Activated T-cell treated with anti-CD3 and anti-CD28 coated beads, Interleukin-2, amount 50 U/mL, for 24 hours (primary cell): ENCODE measurements around the gene PTDSS2.

ENCODE experiments used
- DNase-seq: peaks from one replicate; pipeline ENCODE4 v3.0.0-alpha.2; 2020
- H3K27ac Mint-ChIP-seq: 2 replicates; pipeline ENCODE4 v1.8.0; 2020; ENCODE audit warnings: mild to moderate bottlenecking, mixed read lengths
- H3K27me3 Mint-ChIP-seq: 2 replicates; pipeline ENCODE4 v1.8.0; 2020; ENCODE audit warnings: mixed read lengths
- H3K36me3 Mint-ChIP-seq: 2 replicates; pipeline ENCODE4 v1.8.0; 2020; ENCODE audit warnings: low read depth, mixed read lengths
- H3K4me1 Mint-ChIP-seq: 2 replicates; pipeline ENCODE4 v1.8.0; 2020; ENCODE audit warnings: low read depth, mixed read lengths
- H3K4me3 Mint-ChIP-seq: 2 replicates; pipeline ENCODE4 v1.8.0; 2020; ENCODE audit warnings: mild to moderate bottlenecking, moderate library complexity, mixed read lengths
- H3K9me3 Mint-ChIP-seq: 2 replicates; pipeline ENCODE4 v1.8.0; 2020; ENCODE audit warnings: mixed read lengths

PTDSS2 gene

DNA sequence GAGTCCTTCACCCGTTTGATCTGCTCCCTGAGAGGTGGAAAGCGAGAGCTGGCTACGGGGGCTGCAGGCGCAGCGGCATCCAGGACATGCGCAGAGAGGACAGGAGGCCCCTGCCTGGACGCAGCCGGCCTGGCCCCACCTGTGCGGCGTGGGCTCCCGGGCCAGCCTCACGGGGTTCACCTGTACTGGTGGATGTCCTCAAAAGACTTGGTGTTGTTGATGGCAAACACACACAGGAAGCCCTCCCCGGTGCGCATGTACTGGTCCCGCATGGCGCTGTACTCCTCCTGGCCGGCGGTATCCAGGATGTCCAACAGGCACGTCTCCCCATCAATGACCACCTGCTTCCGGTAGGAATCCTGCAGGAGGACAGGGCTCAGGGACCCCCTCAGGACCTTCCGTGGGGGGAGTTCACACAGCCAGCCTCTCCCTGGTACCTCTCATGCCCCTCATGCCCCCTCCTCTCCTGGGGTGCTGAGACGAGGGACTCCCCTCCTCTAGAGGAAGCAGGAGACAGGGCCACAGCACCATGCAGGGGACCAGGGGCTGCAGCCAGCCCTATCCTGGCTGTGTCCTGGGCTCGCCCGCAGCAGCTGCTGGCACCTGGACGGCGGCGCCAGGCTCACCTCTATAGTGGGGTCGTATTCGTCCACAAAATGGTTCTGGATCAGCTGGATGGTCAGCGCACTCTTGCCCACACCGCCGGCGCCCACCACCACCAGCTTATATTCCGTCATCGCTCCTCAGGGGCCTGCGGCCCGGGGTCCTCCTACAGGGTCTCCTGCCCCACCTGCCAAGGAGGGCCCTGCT is 83.7 kb downstream of the PTDSS2 start:
- Mint-ChIP-seq H3K27ac (no peak overlapping the region), H3K4me3 (peak overlapping the region; percentile 82), H3K36me3 (peaks cover 25% of the 10 kb centered on the region), H3K4me1 (peaks cover 22% of the 10 kb centered on the region), H3K27me3 (no peaks in the 10 kb centered on the region), H3K9me3 (no peaks in the 10 kb centered on the region)
- DNase-seq, result no peak

DNA sequence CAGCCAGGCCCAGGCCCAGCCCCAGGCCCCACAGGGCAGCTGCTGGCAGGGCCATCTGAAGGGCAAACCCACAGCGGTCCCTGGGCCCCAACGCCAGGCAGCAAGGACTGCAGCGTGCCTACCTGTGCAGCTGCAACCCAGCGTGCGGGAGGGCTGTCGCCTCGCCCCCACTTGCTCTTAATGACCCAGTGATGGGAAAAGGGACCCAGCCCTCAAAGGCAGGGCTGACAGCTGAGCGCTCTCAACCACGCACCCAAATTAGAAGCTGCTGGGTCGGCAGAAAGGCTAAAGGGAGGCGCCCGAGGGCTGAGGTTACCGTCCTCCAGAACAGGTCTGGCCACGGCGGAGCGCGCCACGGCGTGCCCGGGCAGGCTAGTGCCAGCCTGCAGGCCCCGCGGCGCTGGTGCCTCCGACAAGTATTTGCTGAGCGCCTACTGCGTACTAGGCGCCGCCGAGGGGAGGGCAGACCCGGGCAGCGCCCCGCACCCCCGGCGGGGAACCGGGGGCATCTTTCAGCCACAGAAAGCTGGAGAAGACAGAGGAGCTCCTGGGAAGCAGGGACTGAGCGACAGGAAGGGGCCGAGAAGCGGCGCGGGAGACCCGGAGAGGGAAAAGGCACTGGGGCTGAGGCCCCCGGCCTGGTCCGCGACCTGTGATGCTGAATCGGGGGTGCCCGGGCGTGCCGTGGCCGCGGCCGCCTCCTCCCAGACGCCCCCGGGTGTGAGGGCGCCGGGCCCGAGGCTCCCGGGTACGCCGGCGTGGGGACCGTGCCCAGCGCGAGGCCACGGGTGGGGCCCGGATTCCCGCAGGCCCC is 84.5 kb downstream of the PTDSS2 start:
- H3K27me3 Mint-ChIP-seq, result no peaks in the 10 kb centered on the region
- DNase-seq, result peak; percentile 65
- H3K4me1 Mint-ChIP-seq, result peaks cover 22% of the 10 kb centered on the region
- H3K4me3 Mint-ChIP-seq, result peak overlapping the region; percentile 82
- H3K36me3 Mint-ChIP-seq, result peaks cover 22% of the 10 kb centered on the region
- peak overlapping the region; percentile 68 for H3K27ac Mint-ChIP-seq
- no peaks in the 10 kb centered on the region for H3K9me3 Mint-ChIP-seq

DNA sequence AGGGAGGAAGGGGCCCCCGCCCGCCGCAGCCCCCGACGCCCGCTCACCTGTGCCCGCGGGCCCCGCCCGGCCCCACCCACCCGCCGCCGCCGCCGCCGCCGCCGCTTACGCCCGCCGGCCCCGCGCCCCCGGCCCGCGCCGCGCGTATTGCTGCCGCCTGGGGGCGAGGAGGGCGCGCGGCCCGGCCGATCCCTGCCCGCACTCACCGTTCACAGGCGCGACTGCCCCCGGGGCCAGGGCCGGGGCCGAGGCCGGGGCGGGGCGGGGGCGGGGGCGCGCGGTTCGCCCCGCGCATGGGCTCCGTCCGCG is 85.1 kb downstream of the PTDSS2 start:
- Mint-ChIP-seq H3K4me1 (peaks cover 22% of the 10 kb centered on the region), H3K27me3 (no peaks in the 10 kb centered on the region), H3K9me3 (no peaks in the 10 kb centered on the region), H3K27ac (no peak overlapping the region), H3K36me3 (peaks cover 19% of the 10 kb centered on the region), H3K4me3 (no peak overlapping the region)
- no peak for DNase-seq

DNA sequence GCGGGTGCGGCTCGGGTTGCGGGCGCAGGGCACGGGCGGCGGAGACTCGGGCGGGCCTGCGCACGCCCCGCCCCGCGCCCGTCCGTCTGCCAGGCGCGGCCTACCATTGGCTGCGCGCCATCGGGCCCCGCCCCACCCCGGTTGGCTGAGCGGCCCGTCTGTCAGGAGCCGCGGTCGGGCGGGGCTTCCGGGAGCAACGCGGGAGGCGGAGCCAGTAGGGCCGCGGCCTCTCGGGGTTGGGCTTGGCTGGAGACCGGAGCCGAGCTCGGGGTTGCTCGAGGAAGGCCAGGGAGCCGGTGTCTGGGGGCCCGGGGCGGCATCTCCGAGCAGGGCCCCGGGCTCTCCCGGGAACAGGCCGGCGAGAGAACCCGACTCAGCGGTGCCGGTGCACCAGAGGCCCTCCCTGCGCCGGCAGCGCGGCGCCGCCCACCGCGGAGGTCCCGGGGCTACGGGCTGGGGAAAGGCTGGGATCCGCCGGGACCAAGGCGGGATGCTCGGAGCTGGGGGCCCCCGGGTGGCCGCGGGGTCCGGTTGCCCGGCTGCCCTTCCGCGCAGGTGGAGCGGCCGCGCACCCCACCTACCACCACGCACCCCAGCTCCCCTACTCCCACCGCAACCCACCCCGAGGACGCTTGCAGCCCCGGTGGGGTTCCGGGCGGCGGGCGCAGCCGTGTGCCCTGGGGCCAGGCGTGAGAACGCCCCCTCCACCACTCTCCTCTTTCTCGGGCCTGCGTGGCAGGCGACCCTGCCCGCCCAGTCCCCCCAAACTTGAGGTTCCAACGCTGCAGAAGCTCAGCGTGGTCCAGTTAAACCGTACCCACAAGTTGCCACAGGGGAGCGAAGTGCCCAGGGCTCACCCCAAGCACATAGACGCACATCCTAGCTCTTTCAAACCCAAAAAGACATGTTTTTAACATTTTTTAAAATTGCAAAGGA is 85.7 kb downstream of the PTDSS2 start, which contains the start of gene HRAS:
Gene HRAS (minus strand): TSS at position 58 of the 936 bp plus-strand sequence.
- Mint-ChIP-seq H3K4me3 (peak within 1 kb of the TSS; percentile 86), H3K27me3 (no peaks in the 10 kb centered on the region), H3K9me3 (no peaks in the 10 kb centered on the region), H3K36me3 (peaks cover 18% of the 10 kb centered on the region), H3K27ac (peak within 1 kb of the TSS; percentile 92), H3K4me1 (peaks cover 22% of the 10 kb centered on the region)
- peak; percentile 97 for DNase-seq

DNA sequence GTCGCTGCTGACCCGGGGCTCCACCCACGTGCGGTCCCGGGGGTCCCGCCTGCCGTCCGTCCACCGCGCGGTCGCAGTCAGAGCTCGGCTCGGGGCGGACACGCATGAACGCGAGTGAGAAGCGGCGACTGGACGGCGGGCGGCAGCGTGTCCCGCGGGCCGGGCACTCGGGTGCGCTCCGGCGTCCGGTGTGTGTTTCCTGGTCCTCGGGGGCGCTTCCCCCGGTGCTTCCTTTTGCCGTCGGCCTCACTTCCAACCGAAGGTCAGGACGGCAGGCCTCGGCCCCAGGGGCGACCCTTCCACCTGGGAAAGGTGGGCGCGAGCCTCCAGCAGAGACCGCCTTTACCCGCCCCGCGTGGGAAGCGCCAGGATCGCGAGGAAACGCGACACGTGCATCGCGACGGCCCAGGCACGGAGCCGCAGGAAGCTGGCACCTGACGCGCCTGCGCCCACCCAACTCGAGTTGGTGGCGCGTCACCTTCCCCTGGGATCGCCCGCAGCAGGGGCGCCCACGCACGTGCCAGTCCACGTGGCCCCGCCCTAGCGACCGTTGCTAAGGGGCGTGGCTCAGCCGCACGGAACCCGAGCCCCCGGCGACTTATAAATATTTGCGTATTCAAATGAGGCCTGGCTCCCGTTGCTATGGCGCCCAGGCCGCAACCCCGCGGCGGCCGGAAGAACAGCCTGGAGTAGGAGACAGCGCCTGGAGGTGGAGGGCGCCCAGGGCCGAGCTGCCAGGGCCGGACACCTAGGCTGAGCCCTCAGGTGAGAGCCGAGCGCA is 87.0 kb downstream of the PTDSS2 start, which contains the start of gene LRRC56:
Gene LRRC56 (plus strand): TSS at position 687 of the 781 bp plus-strand sequence. CDS start 3,158 bp downstream, outside the sequence.
- Mint-ChIP-seq H3K27me3 (no peaks in the 10 kb centered on the region), H3K9me3 (no peaks in the 10 kb centered on the region), H3K4me3 (peak within 1 kb of the TSS; percentile 86), H3K27ac (peak within 1 kb of the TSS; percentile 92), H3K4me1 (peaks cover 22% of the 10 kb centered on the region), H3K36me3 (peaks cover 12% of the 10 kb centered on the region)
- peak; percentile 96 for DNase-seq

DNA sequence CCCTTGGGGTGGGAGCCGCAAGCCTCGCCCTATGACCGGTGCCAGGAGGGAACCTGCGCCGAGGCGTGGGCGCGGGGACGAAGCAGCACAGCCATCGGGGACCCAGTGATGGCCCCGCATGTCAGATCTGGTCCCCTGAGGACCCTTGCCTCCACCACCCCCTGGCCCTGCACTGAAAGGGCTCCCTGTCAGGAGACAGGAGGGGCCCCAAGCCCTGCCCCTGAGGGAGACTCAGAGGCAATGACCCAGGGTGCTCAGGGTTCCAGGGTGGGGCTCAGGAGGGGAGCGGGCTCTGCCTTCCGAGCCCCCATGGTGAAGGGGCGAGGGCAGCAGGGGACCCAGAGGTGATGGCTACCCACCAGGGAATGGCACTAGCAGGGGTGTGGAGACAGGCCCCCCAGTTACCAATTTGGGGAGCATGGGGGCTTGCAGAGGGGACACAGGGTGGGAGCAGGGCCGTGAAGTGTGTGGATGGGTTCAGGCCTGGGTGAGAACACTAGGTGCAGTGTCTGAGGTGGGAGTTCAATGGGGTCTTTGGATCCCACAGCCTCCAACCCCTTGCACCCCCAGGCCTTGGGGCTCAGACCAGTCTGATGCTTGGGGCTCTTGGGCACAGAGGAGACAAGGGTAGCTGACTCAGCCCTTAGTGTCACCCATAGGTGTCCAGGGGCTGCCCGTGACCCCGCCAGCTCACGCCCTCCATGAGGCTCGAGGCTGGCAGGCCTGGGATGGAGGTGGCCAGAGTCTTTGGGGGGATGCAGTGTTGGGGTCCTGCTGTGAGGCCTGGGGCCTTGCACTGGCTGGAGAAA is 87.7 kb downstream of the PTDSS2 start:
- H3K9me3 Mint-ChIP-seq, result no peaks in the 10 kb centered on the region
- peaks cover 8% of the 10 kb centered on the region for H3K36me3 Mint-ChIP-seq
- no peak for DNase-seq
- peak overlapping the region; percentile 64 for H3K27ac Mint-ChIP-seq
- no peaks in the 10 kb centered on the region for H3K27me3 Mint-ChIP-seq
- H3K4me3 Mint-ChIP-seq, result peak overlapping the region; percentile 86
- peaks cover 22% of the 10 kb centered on the region for H3K4me1 Mint-ChIP-seq

DNA sequence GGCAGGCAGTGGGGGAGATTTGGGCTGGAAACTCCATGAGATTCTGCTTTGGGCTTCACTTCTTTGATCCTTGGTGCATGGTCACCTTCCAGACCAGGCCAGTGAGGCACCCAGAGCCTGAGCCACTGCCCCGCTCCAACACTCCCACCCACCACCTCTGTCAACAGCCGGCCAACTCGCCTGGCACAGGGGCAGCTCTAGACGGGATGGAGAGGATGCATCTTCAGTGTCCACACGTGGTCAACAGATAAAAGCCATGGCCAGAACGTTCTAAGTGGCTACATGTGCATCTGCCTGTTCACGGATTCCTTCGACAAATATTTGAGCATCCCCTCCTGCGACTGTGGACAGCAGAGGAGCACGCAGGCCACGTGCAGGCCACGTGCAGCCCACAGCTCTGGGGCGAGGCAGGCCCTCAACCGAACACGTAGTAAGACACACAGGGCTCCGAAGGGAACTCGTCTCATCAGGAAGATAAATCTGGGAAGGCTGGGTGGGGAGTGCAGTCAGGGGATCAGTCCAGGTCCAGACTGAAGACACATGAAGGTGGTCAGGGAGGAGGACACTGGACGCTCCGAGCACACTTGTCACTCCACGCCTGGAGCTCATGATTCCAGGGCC is 88.5 kb downstream of the PTDSS2 start:
- Mint-ChIP-seq H3K27me3 (no peaks in the 10 kb centered on the region), H3K9me3 (no peaks in the 10 kb centered on the region), H3K4me3 (no peak overlapping the region), H3K4me1 (peaks cover 22% of the 10 kb centered on the region), H3K36me3 (peaks cover 5% of the 10 kb centered on the region), H3K27ac (peak overlapping the region; percentile 37)
- no peak for DNase-seq

DNA sequence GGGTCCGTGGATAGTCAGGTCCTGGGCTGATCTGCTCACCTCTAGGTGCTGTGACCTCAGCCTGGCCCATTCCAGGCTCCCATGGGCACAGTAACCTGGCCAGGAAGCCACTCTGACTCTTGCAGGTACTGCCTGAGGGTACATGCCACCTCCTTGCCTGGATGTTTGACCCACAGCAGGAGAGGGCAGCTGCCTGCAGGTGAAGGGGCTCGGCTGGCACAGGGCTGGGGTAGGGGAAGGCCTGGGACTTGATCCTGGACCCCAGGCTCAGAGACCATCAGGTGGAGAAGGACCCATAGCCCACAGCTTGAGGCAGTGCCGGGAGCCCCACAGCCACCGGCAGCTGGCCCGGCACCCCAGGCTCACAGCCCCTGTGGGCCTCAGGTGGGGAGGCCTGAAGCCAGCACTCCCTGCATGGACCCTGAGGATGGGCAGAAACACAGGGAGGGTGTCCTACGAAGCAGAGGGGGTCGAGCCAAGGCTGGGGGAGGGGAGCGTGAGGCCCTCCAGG is 89.9 kb downstream of the PTDSS2 start:
- Mint-ChIP-seq H3K4me3 (no peak overlapping the region), H3K36me3 (peaks cover 1% of the 10 kb centered on the region), H3K27me3 (no peaks in the 10 kb centered on the region), H3K9me3 (no peaks in the 10 kb centered on the region), H3K4me1 (peaks cover 18% of the 10 kb centered on the region), H3K27ac (no peak overlapping the region)
- DNase-seq, result no peak
